Keratinocyte (primary cell): ENCODE results near the gene HPCAL4. TPM values are rescaled to one million over a fixed set of nuclear protein-coding genes. Genes with fewer than 3 reads are reported as not detected.
A peak's percentile ranks its signal among the peaks of the same experiment; 100 is the strongest.

Experiments used
- DNase-seq: peaks from one replicate; pipeline ENCODE4 v3.0.0-alpha.2; 2011; ENCODE audit warnings: low read depth, missing footprints, low spot score
- FAIRE-seq: peaks from 2 replicates; lab custom pipeline; 2011; peaks lifted over from hg19 to GRCh38; lab: Jason Lieb, UNC
- H2AFZ ChIP-seq: 2 replicates; pipeline ENCODE4 v1.6.0; 2012; ENCODE audit warnings: low read length, control low read depth, inconsistent platforms; ENCODE audit not compliant: control insufficient read depth
- H3K27ac ChIP-seq: 2 replicates; pipeline ENCODE4 v1.5.1; 2011; ENCODE audit warnings: low read length; ENCODE audit not compliant: control insufficient read depth, insufficient read depth
- H3K27me3 ChIP-seq: 3 replicates; pipeline ENCODE4 v1.6.0; 2011; ENCODE audit warnings: low read length; ENCODE audit not compliant: control insufficient read depth, insufficient read depth; ENCODE audit errors: extremely low read depth
- H3K36me3 ChIP-seq, 2 experiments: 2 replicates in 1 of 2; 3 replicates in 1 of 2; pipeline ENCODE4 v1.5.1; 2011; ENCODE audit warnings: low read length in 2 of 2, mild to moderate bottlenecking in 1 of 2; ENCODE audit not compliant: control insufficient read depth in 2 of 2, insufficient read depth in 2 of 2; ENCODE audit errors: extremely low read depth in 1 of 2
- H3K4me1 ChIP-seq: 3 replicates; pipeline ENCODE4 v1.5.1; 2011; ENCODE audit warnings: low read length; ENCODE audit not compliant: control insufficient read depth, insufficient read depth; ENCODE audit errors: extremely low read depth
- H3K4me2 ChIP-seq: 3 replicates; pipeline ENCODE4 v1.6.0; 2011; ENCODE audit warnings: low read depth, low read length; ENCODE audit not compliant: control insufficient read depth, insufficient read depth; ENCODE audit errors: extremely low read depth
- H3K4me3 ChIP-seq, 3 experiments: fragments of 200-600 bp in 1 of 3; sonication (generic) in 1 of 3; 2 replicates in 2 of 3; 3 replicates in 1 of 3; pipeline ENCODE4 v1.5.1; 2011 to 2016; ENCODE audit warnings: low read length in 3 of 3, mild to moderate bottlenecking in 3 of 3, control low read depth in 2 of 3, inconsistent platforms in 1 of 3, low read depth in 1 of 3, mixed read lengths in 1 of 3, mixed run types in 1 of 3, moderate library complexity in 1 of 3; ENCODE audit not compliant: control insufficient read depth in 2 of 3, insufficient read depth in 2 of 3; ENCODE audit errors: extremely low read depth in 1 of 3
- H3K79me2 ChIP-seq: 2 replicates; pipeline ENCODE4 v1.6.0; 2012; ENCODE audit warnings: low read length; ENCODE audit not compliant: control insufficient read depth, insufficient read depth
- H3K9ac ChIP-seq: 3 replicates; pipeline ENCODE4 v1.6.0; 2011; ENCODE audit warnings: low read length; ENCODE audit not compliant: control insufficient read depth, insufficient read depth; ENCODE audit errors: extremely low read depth
- H3K9me1 ChIP-seq: 3 replicates; pipeline ENCODE4 v1.6.0; 2011; ENCODE audit warnings: low read length; ENCODE audit not compliant: control insufficient read depth, insufficient read depth; ENCODE audit errors: extremely low read depth
- H3K9me3 ChIP-seq: 2 replicates; pipeline ENCODE4 v1.5.1; 2012; ENCODE audit warnings: low read depth, low read length; ENCODE audit not compliant: control insufficient read depth
- H4K20me1 ChIP-seq: 3 replicates; pipeline ENCODE4 v1.6.0; 2011; ENCODE audit warnings: low read length; ENCODE audit not compliant: control insufficient read depth, insufficient read depth; ENCODE audit errors: extremely low read depth
- EZH2 ChIP-seq: IDR thresholded peaks from one replicate; pipeline ENCODE4 v1.6.1; 2012; ENCODE audit warnings: inconsistent platforms, mild to moderate bottlenecking, low read length, moderate library complexity
- dilution Hi-C: fragments of 300-500 bp; cut with MboI; formaldehyde crosslinking; loops from one replicate; pipeline ENCODE4 v1.7.0; 2020; ENCODE audit warnings: low sequenced_read_pairs; ENCODE audit not compliant: extremely low pct_ligation_motif_present
- polyA plus RNA-seq, 5 experiments: library from polyadenylated mRNA; depleted of rRNA in 3 of 5; stranded (reverse) in 3 of 5; stranded (forward) in 1 of 5; unstranded in 1 of 5; fragments of >200 nt; gene quantifications; 1 replicate in 1 of 5; 2 replicates in 3 of 5; 3 replicates in 1 of 5; pipeline versions ENCODE4 v1.2.1 to v1.2.3, GENCODE V29; 2011 to 2012; ENCODE audit warnings: missing spikeins in 2 of 5, low read depth in 1 of 5, low replicate concordance in 1 of 5
- TF ChIP-seq, protein P1 (sequence below), 3 experiments: IDR thresholded peaks in 1 of 3; conservative IDR thresholded peaks in 1 of 3; optimal IDR thresholded peaks in 1 of 3; 2 replicates in 2 of 3; 3 replicates in 1 of 3; pipeline versions ENCODE3 to v1.5.1; 2011; ENCODE audit warnings: low read length in 3 of 3, mild to moderate bottlenecking in 3 of 3, moderate library complexity in 2 of 3, control low read depth in 1 of 3, inconsistent platforms in 1 of 3; ENCODE audit not compliant: insufficient read depth in 2 of 3; ENCODE audit errors: extremely low read depth in 1 of 3

The HPCAL4 gene
- polyA plus RNA-seq, 1 donor (not counting 4 experiments of a cell fraction or from before 2014, with no cell fraction given): not detected

DNA sequence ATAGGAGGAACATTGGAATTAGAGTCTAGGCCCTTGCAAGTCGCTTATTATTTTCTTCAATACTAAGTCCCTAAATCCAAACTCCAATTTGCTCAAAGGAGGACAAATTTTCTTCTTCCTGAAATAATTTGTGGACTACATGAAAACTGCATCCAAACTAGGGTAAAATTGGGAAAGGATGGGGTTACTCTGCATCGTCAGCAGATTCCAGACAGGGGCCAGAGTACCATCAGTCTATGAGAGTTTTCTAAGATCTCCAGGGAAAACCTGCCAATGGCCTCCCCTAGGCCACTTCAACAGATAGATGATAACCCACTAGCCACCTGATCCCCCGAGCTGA lies 52.3 kb downstream of the HPCAL4 start:
- Histone ChIP-seq H3K9ac (no peak overlapping the region), H3K9me1 (no peaks in the 10 kb centered on the region), H3K79me2 (no peaks in the 10 kb centered on the region), H3K36me3 (no peaks in the 10 kb centered on the region), H3K27me3 (peaks cover 44% of the 10 kb centered on the region), H4K20me1 (no peaks in the 10 kb centered on the region), H3K27ac (no peak overlapping the region), H2AFZ (no peak overlapping the region), H3K9me3 (no peaks in the 10 kb centered on the region), H3K4me2 (no peak overlapping the region), H3K4me3 (no peak overlapping the region), H3K4me1 (peaks cover 3% of the 10 kb centered on the region)
- TF ChIP-seq, protein P1, sequence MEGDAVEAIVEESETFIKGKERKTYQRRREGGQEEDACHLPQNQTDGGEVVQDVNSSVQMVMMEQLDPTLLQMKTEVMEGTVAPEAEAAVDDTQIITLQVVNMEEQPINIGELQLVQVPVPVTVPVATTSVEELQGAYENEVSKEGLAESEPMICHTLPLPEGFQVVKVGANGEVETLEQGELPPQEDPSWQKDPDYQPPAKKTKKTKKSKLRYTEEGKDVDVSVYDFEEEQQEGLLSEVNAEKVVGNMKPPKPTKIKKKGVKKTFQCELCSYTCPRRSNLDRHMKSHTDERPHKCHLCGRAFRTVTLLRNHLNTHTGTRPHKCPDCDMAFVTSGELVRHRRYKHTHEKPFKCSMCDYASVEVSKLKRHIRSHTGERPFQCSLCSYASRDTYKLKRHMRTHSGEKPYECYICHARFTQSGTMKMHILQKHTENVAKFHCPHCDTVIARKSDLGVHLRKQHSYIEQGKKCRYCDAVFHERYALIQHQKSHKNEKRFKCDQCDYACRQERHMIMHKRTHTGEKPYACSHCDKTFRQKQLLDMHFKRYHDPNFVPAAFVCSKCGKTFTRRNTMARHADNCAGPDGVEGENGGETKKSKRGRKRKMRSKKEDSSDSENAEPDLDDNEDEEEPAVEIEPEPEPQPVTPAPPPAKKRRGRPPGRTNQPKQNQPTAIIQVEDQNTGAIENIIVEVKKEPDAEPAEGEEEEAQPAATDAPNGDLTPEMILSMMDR (optimal IDR thresholded peaks at IDR 0.05 in 1 of 3, IDR thresholded peaks at IDR 0.05 in 1 of 3, conservative IDR thresholded peaks at IDR 0.05 in 1 of 3; ENCODE audit: extremely low read depth in 1 of 3, insufficient read depth in 2 of 3, low read length in 3 of 3): no peak
- peak; percentile 16 for TF ChIP-seq EZH2
- no peak for FAIRE-seq
- dilution Hi-C loops: no loop called here
- DNase-seq: no peak

GRCh38 chr1:39637361-39637760 lies 53.9 kb downstream of the HPCAL4 start:
- TF ChIP-seq, protein P1 (optimal IDR thresholded peaks at IDR 0.05 in 1 of 3, IDR thresholded peaks at IDR 0.05 in 1 of 3, conservative IDR thresholded peaks at IDR 0.05 in 1 of 3; ENCODE audit: extremely low read depth in 1 of 3, insufficient read depth in 2 of 3, low read length in 3 of 3): no peak
- no peak for TF ChIP-seq EZH2
- peaks cover 58% of the 10 kb centered on the region for H3K27me3 ChIP-seq
- H3K79me2 ChIP-seq: no peaks in the 10 kb centered on the region
- H3K4me1 ChIP-seq: no peaks in the 10 kb centered on the region
- FAIRE-seq (no peak), DNase-seq (no peak)
- no peaks in the 10 kb centered on the region for H4K20me1 ChIP-seq
- H3K9ac ChIP-seq: no peak overlapping the region
- no peak overlapping the region for H3K4me2 ChIP-seq
- no peaks in the 10 kb centered on the region for H3K36me3 ChIP-seq
- no peak overlapping the region for H3K4me3 ChIP-seq
- H3K9me1 ChIP-seq: no peaks in the 10 kb centered on the region
- no peak overlapping the region for H3K27ac ChIP-seq
- no peaks in the 10 kb centered on the region for H3K9me3 ChIP-seq
- dilution Hi-C loops: no loop called here
- no peak overlapping the region for H2AFZ ChIP-seq
